ENCODE measurements around the gene OR6A2.
"Not testable (repeated sequence)": the region's sequence is repeated elsewhere in the genome, so short reads cannot be mapped to it uniquely, and the experiment has no call there.

The OR6A2 gene

DNA sequence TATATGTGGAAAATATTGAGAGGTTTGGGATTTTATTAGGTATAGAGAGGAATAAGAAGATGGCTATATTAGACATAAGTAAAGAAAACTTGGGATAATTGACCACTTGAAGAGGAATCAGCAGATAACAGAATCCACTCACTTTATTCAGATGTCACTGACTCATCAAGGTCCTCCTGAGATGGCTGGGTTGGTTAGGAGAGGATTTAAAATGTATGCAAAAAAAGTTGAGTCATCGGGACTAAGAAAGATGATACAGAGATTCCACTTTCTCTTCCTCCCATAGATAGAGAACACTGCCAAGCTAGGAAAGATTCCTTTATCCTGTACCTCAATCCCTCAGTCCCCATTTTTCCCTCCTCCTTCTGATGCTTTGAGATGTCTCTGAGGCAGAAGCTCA is at the start of gene OR6A2:
Gene OR6A2, minus strand, starts transcription at position 288 of the 400 bp plus-strand sequence. CDS start 3,981 bp downstream, outside the sequence.
- DNase-seq = no peak

GRCh38 chr11:6845383-6845782 is 45.9 kb upstream of the OR6A2 start, which contains the start of gene OR10A5:
Gene OR10A5, plus strand, starts transcription at chr11:6845683. Its CDS starts 0 bp downstream, at chr11:6845683.
- no peak for DNase-seq

- DNase-seq = no peak
Measured at GRCh38 chr11:6844356-6844755, 44.9 kb upstream of the OR6A2 start.

DNA sequence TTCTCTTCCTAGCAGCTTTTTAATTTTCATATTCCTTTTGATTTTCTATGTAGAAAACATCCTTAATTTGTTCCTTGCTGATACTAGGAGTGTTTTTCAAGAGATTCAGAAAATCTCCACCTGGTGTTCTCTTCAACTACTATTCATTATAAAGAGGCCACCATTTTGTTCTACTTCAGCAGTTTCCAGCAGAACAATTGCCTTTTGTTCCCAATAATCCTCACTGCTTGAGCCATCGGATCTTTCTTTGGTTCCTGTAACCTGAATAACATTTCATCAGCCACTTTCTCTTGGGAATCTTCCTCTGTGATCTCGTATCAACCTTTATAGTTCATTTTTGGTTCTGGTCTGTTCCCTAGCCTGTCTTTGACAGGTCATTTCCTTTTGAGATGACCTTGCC is 44.2 kb upstream of the OR6A2 start:
- no peak for DNase-seq

DNA sequence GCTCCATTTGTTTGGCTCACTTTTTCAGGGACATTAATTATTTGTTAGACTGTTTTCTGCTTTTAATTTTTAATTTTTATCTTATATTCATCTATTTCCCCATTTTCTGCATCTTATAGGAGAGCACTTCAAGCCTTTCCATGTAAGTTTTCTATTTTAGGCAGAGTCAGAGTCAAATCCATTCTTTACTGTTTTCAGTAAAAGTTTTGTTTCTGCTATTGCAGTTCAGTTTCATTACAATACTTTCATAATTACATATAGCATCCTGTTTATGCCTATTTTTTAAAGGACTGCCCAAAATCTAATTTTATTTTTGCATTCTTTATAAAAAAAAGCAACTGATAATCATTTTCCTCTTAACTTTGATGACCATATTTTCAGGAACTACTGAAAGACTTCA is 42.2 kb upstream of the OR6A2 start:
- no peak for DNase-seq

DNA sequence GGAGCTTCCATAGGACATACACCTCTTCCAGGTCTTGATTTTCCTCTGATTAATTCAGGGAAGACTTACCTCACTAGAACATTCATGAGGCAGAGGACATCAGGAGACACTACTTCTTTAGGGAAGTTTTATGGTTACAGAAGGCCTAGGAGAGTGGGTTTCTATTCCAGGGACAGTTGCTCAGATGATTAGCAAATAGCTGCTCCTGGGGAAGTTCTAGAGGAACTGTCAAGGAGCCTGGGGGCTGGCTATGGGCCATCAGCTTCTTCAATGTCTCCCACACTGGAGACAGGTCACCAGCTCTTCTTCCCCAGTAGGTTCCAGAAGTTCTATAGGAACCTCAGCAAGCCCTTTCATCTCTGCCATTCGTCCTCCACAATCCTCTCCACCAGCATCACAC is 34.5 kb upstream of the OR6A2 start:
- DNase-seq = no peak

DNA sequence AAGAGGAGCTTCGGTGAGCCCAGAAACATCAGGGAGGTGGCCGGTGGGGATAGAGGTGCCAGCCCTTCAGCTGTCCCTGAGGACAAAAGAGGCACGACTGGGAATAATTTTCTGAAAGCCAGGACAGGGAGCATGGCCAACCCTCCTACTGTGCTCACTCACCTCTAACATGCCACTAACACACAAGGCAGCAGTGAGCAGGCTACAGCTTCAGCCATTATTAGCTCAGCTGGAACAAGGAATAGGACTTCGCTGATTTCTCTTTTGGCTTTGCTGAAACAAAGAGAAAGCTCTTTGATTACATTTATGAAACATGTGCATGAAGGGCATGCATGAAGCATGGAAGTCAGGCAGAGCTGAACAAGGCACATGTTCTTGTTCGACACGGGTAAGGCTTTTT is 33.9 kb upstream of the OR6A2 start:
- DNase-seq = no peak

- DNase-seq = no peak
Measured at GRCh38 chr11:6828103-6828502, 28.6 kb upstream of the OR6A2 start.

DNA sequence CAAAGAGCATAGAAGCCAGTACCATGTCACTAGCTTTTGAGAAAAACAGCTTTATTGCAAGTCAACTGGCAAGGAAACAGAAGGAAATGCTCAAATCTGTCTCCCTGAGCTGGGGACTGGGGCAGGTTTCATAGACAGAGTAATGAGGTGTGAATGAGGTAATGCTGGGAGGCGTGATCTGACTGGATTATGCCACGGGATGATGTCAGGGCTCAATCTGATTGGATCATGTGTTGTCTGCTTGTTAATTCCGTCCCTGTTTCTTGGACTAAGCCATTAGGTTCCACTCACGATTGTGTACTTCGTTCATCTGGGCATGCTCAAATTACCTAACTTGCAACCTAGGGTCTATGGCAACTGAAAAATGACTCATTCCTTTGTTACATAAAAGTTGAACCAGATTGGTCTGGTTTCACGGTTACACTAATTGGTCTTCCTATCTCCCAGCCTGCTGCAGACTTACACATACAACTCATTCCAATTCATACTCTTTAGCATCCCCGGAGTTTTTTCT is 25.8 kb upstream of the OR6A2 start:
- no peak for DNase-seq

DNA sequence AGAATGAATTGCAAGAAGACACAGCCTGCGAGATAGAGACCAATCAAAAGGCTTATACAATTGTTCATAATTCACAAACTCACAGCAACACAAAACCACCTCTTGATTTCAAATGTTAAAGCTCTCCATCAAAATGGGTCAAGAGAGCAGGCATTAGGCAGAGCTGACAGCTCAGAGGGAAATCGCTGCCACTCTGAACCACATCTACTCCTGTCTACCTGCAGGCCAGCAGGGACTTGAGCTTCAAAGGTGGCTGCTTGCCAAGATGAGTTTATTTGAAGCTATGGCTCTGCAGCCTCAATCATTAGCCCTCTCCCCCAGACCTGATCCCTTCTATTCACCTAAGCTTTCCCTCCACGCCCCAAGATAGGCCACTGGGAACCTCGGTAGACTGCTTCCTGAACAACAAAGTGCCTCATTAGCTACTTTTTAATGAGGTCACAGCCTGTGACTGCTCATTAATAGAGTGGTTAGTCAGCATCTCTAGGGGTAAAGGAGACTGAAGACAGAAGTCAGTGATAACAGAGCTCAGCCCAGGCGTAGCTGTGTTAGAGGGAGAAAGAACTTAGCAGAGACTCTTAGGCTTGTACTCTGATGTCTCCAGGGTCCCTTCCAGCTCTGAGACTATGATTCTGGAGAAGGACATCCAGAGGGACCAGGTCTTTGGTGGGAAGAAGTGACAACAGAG is 24.8 kb upstream of the OR6A2 start:
- no peak for DNase-seq

DNA sequence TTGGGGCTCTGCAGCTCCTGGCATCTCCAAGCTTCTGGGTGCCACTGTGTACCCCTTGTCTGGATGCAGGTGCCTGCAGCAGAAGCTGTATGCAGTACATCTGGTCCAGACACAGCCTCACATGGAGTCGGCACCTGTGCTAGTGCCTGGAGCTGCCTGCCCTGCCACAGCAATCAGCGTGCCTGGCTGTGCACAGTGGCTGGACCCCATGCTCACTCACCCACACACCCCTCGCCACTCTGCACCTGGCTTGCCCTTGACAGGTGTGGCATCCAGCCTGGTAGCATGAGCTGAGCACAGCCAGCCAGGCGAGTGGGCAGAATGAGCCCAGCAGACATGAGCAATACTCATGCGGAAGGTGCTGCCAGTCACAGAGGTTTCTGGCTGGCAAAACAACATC is 19.5 kb upstream of the OR6A2 start:
- no peak for DNase-seq

DNA sequence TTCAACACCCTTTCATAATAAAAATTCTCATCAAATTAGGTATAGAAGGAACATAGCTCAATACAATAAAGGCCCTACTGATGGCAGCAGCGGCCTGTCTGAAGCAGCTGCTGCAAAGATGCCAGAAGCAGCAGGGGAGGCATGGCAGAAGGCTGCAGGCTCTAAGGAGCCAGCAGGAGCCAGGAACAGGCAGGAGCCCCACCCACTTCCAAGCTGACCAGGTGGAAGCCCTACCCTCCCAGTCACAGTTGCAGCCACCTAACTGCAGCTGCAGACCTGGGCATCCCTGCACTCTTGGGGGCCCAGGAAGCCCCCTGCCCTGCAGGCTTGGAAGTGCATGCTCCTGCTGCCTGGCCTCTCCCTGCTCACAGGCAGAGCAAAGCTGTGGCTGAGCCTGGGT is 18.2 kb upstream of the OR6A2 start:
- DNase-seq = no peak

GRCh38 chr11:6813656-6814055 is 14.2 kb upstream of the OR6A2 start:
- no peak for DNase-seq

GRCh38 chr11:6812390-6813005 is 13.0 kb upstream of the OR6A2 start:
- DNase-seq = peak in 4 of 51 donors; percentile 1 to 7 (median 3)

DNA sequence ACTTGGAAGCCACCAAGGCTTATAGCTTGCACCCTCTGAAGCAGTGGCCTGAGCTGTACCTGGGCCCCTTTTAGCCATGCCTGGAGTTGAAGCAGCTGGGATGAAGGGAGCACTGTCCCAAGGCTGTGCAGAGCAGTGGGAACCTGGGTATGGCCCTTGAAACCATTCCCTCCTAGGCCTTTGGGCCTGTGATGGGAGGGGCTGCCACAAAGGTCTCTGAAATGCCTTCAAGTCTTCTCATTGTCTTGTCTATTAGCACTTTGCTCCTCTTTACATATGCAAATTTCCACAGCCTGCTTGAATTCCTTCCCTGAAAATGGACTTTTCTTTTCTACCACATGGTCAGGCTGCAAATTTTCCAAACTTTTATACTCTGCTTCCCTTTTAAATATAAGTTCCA is 1.6 kb upstream of the OR6A2 start:
- DNase-seq = not testable (repeated sequence)

- no peak for DNase-seq
Measured at GRCh38 chr11:6794639-6795038, 4.8 kb downstream of the OR6A2 start.

DNA sequence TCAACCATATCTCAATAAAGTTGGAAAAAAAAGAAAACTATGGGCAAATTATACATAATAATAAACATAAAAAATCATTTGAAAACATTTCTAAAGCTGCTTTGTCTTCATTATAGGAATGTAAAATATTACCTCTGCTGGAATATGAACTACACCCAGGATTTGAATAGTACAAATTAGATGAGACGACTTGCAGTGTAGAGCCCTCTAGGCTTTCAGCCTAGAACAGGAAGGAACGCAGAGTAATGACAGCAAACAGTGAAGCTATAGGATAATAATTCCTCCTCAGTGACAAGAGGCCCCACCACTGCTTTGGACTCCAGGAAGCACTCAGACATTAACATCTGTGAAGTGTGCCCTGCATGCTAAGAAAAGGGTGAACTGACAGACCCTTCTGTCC is 8.9 kb downstream of the OR6A2 start:
- no peak for DNase-seq

GRCh38 chr11:6782720-6783119 is 16.8 kb downstream of the OR6A2 start, which contains the start of gene OR2AG1:
Gene OR2AG1, plus strand, starts transcription at chr11:6783020. Its CDS starts 2,018 bp downstream, at chr11:6785038.
- DNase-seq = no peak

DNA sequence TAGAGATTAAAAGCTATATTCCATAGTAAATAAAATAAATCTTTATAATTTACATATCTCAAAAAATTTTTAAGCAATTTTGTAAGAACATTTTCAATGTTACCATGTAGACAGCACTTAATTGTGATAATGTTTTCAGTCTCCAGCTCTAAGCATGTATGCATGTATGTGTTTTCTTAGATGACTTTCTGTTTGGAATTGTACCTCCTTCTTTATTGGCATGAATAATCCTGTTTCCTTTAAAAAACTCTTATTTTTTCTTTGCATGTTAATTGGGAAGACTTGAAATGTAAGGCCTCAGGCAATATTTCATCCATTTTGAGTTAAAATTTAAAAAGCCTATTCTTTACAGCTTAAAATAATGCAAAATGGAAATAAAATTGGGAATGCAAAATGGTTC is 18.7 kb downstream of the OR6A2 start:
- no peak for DNase-seq

DNA sequence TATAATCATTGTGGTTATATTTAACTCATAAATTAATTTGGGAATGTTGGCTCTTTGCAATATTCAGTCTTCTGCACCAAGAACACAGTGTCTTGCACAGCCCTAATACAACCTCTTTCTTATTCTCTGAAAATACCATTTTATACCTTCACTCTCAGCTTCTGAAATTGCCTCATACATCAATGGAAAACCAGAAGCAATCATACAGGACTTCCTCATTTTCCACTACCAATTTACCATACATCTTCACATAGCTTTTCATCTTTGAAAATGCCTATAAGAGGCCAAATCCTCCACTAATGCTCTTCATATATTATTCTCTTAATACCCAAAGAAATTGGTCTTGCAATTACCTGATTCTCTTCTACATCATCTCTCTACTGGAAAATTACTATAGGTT is 21.0 kb downstream of the OR6A2 start:
- no peak for DNase-seq

GRCh38 chr11:6771926-6772893 is 27.3 kb downstream of the OR6A2 start, which contains the start of gene OR2AG2:
Gene OR2AG2, minus strand, starts transcription at chr11:6771976. Its CDS starts 3,019 bp downstream, at chr11:6768957.
- DNase-seq = no peak

All from hypothalamus (tissue), 51 donors.